Fibroblast of mammary gland (primary cell): ENCODE measurements around the gene CSMD2.

ENCODE experiments used
- DNase-seq: peaks from one replicate; pipeline ENCODE4 v3.0.0-alpha.2; 2010; ENCODE audit warnings: low read depth
- H3K4me3 ChIP-seq: 2 replicates; pipeline ENCODE4 v1.5.1; 2011; ENCODE audit warnings: low read depth, mild to moderate bottlenecking, low read length, moderate library complexity; ENCODE audit not compliant: control insufficient read depth
- CTCF ChIP-seq: conservative IDR thresholded peaks from 2 replicates; pipeline ENCODE4 v1.5.1; 2011; ENCODE audit warnings: low read depth, low read length, inconsistent platforms; ENCODE audit not compliant: control insufficient read depth, insufficient read depth

CSMD2 gene

GRCh38 chr1:33824971-33825370 lies 340.1 kb downstream of the CSMD2 start:
- TF ChIP-seq CTCF: no peak
- no peak overlapping the region for H3K4me3 ChIP-seq
- no peak for DNase-seq

DNA sequence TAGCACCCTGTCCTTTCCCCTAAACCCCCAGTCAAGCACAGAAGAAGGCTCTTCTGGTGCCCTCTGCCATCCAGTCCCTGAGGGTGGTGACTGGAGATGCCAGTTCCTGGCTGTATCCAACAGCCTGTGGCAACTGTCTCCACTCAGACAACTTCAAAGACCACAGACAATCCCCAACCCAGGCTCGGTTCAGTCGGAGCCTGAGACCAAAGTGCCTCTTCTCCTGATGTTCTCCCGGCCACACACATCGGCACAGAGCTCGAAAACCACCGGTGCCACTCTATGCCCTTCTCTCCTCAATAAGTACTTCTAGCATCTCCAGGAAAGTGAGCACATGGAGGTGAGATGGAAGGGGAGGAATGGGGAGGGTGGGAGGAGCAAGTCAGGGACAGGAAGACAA lies 340.7 kb downstream of the CSMD2 start:
- no peak for TF ChIP-seq CTCF
- no peak overlapping the region for H3K4me3 ChIP-seq
- DNase-seq: no peak

- no peak for TF ChIP-seq CTCF
- H3K4me3 ChIP-seq: no peak overlapping the region
- DNase-seq: no peak
These were observed 341.2 kb downstream of the CSMD2 start for GRCh38 chr1:33823830-33824229.

DNA sequence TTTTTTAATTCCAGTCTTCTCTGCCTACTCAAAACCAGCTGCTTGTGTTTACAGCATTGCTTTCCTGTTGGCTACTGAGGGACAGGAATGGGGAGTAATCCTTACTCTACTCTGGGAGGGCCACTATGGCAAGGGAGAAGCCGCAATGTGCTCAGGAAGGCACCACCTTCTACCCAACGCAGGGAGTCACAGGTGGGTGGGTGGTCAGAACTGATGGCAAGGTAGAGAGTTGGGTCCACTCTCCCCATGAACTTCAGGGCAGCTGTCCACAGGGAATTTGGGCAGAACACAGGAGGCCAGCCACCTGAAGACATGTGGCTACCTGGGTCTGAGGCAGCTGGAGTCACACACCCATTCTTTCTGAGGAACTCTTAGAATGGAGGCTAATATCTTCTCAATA lies 341.6 kb downstream of the CSMD2 start:
- TF ChIP-seq CTCF: no peak
- DNase-seq: no peak
- no peak overlapping the region for H3K4me3 ChIP-seq

- DNase-seq: no peak
These were observed 342.6 kb downstream of the CSMD2 start for GRCh38 chr1:33822396-33822795.

DNA sequence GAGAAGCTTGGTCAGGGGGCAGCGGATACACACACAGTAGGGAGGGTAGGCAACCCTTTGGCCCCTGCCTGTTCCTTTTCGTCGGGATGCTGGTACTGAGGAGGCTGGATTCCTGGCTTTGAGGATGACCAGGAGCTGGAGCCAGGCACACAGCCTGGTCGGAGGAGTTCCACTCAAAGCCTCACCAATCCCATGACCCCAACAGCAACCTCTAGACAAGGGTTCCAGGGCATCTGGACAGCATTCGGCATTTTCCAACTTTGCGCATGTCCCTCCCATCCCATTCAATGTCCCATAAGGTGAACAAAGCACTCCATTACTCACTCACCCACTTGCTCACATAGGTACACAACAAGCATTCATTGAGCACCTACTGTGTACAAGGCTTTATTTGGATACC lies 343.7 kb downstream of the CSMD2 start:
- DNase-seq: no peak
- H3K4me3 ChIP-seq: no peak overlapping the region
- no peak for TF ChIP-seq CTCF

More at GRCh38 chr1:33822396-33822795, 342.6 kb downstream of the CSMD2 start:
- H3K4me3 ChIP-seq: no peak overlapping the region
- no peak for TF ChIP-seq CTCF

DNA sequence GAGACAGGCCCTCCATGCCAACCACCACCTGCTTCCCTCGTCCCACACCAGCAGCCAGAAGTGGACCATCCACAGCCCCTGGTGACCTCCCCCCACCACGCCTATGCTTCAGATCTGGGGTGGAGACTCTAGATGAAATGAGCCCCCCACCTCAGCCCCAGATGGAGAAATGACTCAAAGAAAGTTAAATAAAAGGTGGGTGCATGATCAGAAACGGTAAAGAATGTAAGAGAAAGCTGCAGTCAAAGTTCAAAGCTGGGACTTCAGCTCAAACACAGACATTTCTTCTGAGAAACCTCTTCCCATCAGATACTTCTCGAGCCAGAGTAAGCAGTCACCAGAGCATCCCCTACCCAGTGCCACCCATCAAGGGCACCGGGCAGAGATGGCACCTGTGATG lies 344.2 kb downstream of the CSMD2 start:
- H3K4me3 ChIP-seq: no peak overlapping the region
- DNase-seq: no peak
- no peak for TF ChIP-seq CTCF
